Fibroblast of pulmonary artery (primary cell): ENCODE results near the gene FOXP1.

Source experiments
- DNase-seq: peaks from one replicate; pipeline ENCODE4 v3.0.0-alpha.2; 2010; ENCODE audit warnings: low read depth
- H3K4me3 ChIP-seq: replicated peaks from 2 replicates; pipeline ENCODE4 v1.5.1; 2011; ENCODE audit warnings: low read depth, mild to moderate bottlenecking, control low read depth, low read length, moderate library complexity
- TF ChIP-seq, protein P1 (sequence below): IDR thresholded peaks from 2 replicates; pipeline ENCODE4 v1.5.1; 2011; ENCODE audit warnings: mild to moderate bottlenecking, control low read depth, low read length, inconsistent platforms; ENCODE audit errors: missing control alignments

Gene FOXP1

DNA sequence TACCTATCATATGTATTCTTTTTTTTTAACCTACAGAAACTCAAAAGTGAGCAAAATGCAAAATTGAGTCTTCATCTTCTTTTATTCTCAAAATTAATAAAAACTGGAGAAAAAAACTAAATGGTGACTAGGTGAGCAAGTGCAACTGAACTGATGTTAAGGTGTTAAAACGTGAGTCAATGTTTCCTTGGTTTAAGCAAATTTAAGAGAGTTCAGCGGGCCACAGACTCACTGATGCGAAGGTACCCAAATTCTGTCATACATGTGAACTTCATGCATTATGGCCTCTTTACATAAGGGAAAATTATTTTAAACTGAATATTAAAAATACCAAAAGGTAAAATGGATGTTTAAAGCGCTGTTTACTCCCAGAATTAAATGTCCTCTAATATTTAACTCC lies 206.6 kb downstream of the FOXP1 start:
- TF ChIP-seq, protein P1, sequence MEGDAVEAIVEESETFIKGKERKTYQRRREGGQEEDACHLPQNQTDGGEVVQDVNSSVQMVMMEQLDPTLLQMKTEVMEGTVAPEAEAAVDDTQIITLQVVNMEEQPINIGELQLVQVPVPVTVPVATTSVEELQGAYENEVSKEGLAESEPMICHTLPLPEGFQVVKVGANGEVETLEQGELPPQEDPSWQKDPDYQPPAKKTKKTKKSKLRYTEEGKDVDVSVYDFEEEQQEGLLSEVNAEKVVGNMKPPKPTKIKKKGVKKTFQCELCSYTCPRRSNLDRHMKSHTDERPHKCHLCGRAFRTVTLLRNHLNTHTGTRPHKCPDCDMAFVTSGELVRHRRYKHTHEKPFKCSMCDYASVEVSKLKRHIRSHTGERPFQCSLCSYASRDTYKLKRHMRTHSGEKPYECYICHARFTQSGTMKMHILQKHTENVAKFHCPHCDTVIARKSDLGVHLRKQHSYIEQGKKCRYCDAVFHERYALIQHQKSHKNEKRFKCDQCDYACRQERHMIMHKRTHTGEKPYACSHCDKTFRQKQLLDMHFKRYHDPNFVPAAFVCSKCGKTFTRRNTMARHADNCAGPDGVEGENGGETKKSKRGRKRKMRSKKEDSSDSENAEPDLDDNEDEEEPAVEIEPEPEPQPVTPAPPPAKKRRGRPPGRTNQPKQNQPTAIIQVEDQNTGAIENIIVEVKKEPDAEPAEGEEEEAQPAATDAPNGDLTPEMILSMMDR, result no peak
- H3K4me3 ChIP-seq, result no peak overlapping the region
- DNase-seq, result no peak

- TF ChIP-seq, protein P1, result no peak
- no peak overlapping the region for H3K4me3 ChIP-seq
- no peak for DNase-seq
Observed at GRCh38 chr3:71376503-71376902, 207.0 kb downstream of the FOXP1 start.

DNA sequence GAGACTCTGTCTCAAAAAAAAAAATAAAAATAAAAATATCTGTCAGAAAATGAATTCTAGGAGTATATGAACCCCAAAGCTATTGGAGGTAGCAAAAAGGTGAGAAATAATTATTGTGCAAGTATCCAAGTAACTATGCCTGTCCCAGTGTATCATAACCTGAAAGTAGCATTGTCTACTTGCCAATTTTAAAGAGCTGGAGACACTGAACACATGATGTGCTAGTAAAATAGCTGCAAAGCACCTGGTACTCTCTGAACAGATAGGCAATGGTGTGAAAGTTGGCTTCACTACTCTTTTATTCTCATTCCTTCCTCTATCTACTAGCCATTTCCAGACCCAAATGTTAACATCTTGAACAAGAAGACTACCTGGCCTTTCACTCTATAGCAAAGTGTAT lies 208.9 kb downstream of the FOXP1 start:
- TF ChIP-seq, protein P1, result no peak
- no peak overlapping the region for H3K4me3 ChIP-seq
- DNase-seq, result no peak

GRCh38 chr3:71372911-71373637 lies 210.5 kb downstream of the FOXP1 start:
- H3K4me3 ChIP-seq, result no peak overlapping the region
- DNase-seq, result no peak
- TF ChIP-seq, protein P1, result no peak

DNA sequence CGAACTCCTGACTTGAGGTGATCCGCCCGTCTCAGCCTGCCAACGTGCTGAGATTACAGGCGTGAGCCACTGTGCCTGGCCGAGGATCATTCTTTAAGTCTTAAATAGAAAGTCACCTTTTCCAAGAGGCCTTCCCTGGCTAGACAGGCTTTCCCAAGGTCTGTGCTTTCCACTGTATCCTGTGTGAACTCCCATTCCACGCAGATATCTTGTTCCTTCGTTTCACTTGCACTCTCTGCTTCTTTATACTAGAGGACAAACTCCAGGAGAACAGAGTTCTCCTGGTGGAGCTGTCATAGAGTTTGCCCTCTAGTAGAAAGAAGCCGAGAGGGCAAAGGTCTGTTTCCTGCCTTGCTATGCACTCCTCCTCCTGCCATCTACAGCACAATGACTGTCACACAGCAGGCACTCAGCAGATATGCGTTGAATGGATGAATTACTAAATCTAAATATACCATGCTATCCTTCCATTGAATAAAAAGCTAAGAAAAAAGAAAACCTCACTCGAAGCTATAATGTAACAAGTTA lies 211.2 kb downstream of the FOXP1 start:
- no peak overlapping the region for H3K4me3 ChIP-seq
- no peak for DNase-seq
- TF ChIP-seq, protein P1, result no peak

DNA sequence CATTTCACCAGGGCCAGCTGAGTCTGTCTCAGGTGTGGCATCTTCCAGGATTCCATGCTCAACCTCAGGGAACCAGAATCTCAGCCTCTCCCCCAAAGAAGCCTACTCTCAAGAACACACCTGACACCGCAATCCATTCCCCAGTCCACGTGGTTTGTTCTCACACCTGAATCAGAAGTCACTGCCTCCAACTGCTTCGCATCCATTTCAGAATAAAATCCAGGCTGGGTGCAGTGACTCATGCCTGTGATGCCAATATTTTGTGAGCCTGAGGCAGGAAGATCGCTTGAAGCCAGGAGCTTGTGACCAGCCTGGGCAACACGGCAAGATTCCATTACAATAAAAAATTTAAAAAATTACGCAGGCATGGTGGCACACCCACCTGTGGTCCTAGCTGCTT lies 212.2 kb downstream of the FOXP1 start:
- H3K4me3 ChIP-seq, result no peak overlapping the region
- TF ChIP-seq, protein P1, result no peak

DNA sequence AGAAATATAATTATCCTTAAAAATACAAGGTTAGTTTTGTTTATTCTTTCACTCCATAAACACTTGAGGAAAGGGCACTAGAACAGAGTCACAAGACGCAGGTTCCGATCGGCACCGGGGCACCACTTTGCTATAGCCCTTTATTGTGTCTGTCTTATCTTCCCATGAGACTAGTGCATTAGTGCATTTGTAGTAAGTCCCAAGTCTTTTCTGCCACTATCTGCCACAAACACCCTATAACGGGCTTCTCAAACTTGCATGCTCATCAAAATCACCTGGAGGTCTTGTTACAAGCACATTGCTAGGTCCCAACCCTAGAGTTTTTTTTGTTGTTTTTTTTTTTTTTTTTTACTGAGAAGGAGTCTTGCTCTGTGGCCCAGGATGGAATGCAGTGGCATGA lies 213.1 kb downstream of the FOXP1 start:
- no peak for DNase-seq
- no peak overlapping the region for H3K4me3 ChIP-seq
- TF ChIP-seq, protein P1, result no peak

More for the DNA sequence above, 212.2 kb downstream of the FOXP1 start:
- DNase-seq, result no peak
